Measurements from ENCODE around the gene TRIM66. TPM values are rescaled to one million over a fixed set of nuclear protein-coding genes. Genes with fewer than 3 reads are reported as not detected.

Gene TRIM66
- polyA plus RNA-seq, 3 donors: 5.3 to 8.9 (median 5.9) TPM

- no peak for DNase-seq (ENCODE audit: low read depth in 3 of 3, low spot score in 2 of 3)
Observed at GRCh38 chr11:8661001-8661795, 21.3 kb downstream of the TRIM66 start.

- no peak for DNase-seq (ENCODE audit: low read depth in 3 of 3, low spot score in 2 of 3)
Observed at GRCh38 chr11:8658321-8659057, 24.0 kb downstream of the TRIM66 start.

GRCh38 chr11:8656291-8656690, 26.2 kb downstream of the TRIM66 start:
- no peak for DNase-seq (ENCODE audit: low read depth in 3 of 3, low spot score in 2 of 3)

- no peak for DNase-seq (ENCODE audit: low read depth in 3 of 3, low spot score in 2 of 3)
Observed at GRCh38 chr11:8654503-8654902, 28.0 kb downstream of the TRIM66 start.

GRCh38 chr11:8652140-8652539, 30.3 kb downstream of the TRIM66 start:
- DNase-seq (ENCODE audit: low read depth in 3 of 3, low spot score in 2 of 3): no peak

GRCh38 chr11:8650401-8650990, 32.0 kb downstream of the TRIM66 start:
- no peak for DNase-seq (ENCODE audit: low read depth in 3 of 3, low spot score in 2 of 3)

GRCh38 chr11:8649361-8649760, 33.1 kb downstream of the TRIM66 start:
- no peak for DNase-seq (ENCODE audit: low read depth in 3 of 3, low spot score in 2 of 3)

- no peak for DNase-seq (ENCODE audit: low read depth in 3 of 3, low spot score in 2 of 3)
Observed at GRCh38 chr11:8646873-8647272, 35.6 kb downstream of the TRIM66 start.

- DNase-seq (ENCODE audit: low read depth in 3 of 3, low spot score in 2 of 3): peak; percentile 27 to 38 (median 38)
Observed at GRCh38 chr11:8642196-8642841, 40.1 kb downstream of the TRIM66 start.

- no peak for DNase-seq (ENCODE audit: low read depth in 3 of 3, low spot score in 2 of 3)
Observed at GRCh38 chr11:8641332-8641731, 41.1 kb downstream of the TRIM66 start.

- no peak for DNase-seq (ENCODE audit: low read depth in 3 of 3, low spot score in 2 of 3)
Observed at GRCh38 chr11:8640267-8640906, 42.1 kb downstream of the TRIM66 start.

- no peak for DNase-seq (ENCODE audit: low read depth in 3 of 3, low spot score in 2 of 3)
Observed at GRCh38 chr11:8639655-8640054, 42.8 kb downstream of the TRIM66 start.

- no peak for DNase-seq (ENCODE audit: low read depth in 3 of 3, low spot score in 2 of 3)
Observed at GRCh38 chr11:8638300-8638699, 44.2 kb downstream of the TRIM66 start.

GRCh38 chr11:8636127-8636526, 46.3 kb downstream of the TRIM66 start:
- DNase-seq (ENCODE audit: low read depth in 3 of 3, low spot score in 2 of 3): no peak

GRCh38 chr11:8634498-8634897, 48.0 kb downstream of the TRIM66 start:
- no peak for DNase-seq (ENCODE audit: low read depth in 3 of 3, low spot score in 2 of 3)

- DNase-seq (ENCODE audit: low read depth in 3 of 3, low spot score in 2 of 3): no peak
Observed at GRCh38 chr11:8631395-8632118, 50.9 kb downstream of the TRIM66 start.

- DNase-seq (ENCODE audit: low read depth in 3 of 3, low spot score in 2 of 3): no peak
Observed at GRCh38 chr11:8624698-8625097, 57.8 kb downstream of the TRIM66 start.

- DNase-seq (ENCODE audit: low read depth in 3 of 3, low spot score in 2 of 3): no peak
Observed at GRCh38 chr11:8621147-8621546, 61.3 kb downstream of the TRIM66 start.

- DNase-seq (ENCODE audit: low read depth in 3 of 3, low spot score in 2 of 3): no peak
Observed at GRCh38 chr11:8617063-8617462, 65.4 kb downstream of the TRIM66 start.
